ENCODE results near the gene GRM1. TPM values are rescaled to one million over a fixed set of nuclear protein-coding genes. Genes with fewer than 3 reads are reported as not detected.

GRM1 gene
- total and polyA plus RNA-seq, 2 donors (not counting 1 experiment from before 2014, with no cell fraction given), result not detected

DNA sequence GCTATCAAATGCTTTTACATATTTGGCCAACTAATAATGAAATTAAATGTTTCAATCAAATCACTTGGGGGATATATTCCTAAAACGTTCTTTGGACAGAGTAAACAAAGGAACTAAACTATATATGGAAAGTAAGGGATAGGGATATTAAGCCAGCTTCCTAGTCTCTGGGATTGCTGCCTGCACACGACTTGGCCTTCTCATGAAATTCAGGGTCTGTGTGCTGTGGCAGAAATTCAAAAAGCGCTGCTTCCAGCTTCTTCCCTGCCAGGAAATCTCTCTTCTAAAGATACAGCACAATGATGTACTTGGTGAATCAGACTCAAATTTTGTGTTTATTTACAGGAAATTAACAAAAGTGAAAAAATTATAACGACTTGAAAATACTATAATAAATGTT lies 308.5 kb downstream of the GRM1 start:
- no peaks in the 10 kb centered on the region for H3K4me1 ChIP-seq (ENCODE audit: control insufficient read depth in 2 of 2, insufficient read depth in 2 of 2, low read length in 2 of 2)
- no peaks in the 10 kb centered on the region for H3K9me3 ChIP-seq (ENCODE audit: control extremely low read depth in 1 of 3, control insufficient read depth in 2 of 3, insufficient read depth in 1 of 3, low read length in 2 of 3)
- H3K79me2 ChIP-seq (ENCODE audit: control insufficient read depth, insufficient read depth, low read length), result no peaks in the 10 kb centered on the region
- no peak overlapping the region for H3K27ac ChIP-seq (ENCODE audit: low read length in 2 of 2)
- Mint-ChIP-seq H3K27ac (no peak overlapping the region), H3K27me3 (no peaks in the 10 kb centered on the region), H3K9me3 (ENCODE audit: insufficient read depth) (no peaks in the 10 kb centered on the region), H3K4me3 (no peak overlapping the region), H3K4me1 (no peaks in the 10 kb centered on the region)
- H3K36me3 ChIP-seq (replicated peaks in 1 of 2; ENCODE audit: control extremely low read depth in 1 of 2, control insufficient read depth in 1 of 2, extremely low read depth in 1 of 2, insufficient read depth in 2 of 2, low read length in 1 of 2), result no peaks in the 10 kb centered on the region
- no peak overlapping the region for H3K4me2 ChIP-seq (replicated peaks; ENCODE audit: low read depth, low read length, poor library complexity, severe bottlenecking)
- ChIA-PET CTCF (no interaction called here), POLR2A (no interaction called here)
- H3K27me3 ChIP-seq (replicated peaks in 1 of 4; ENCODE audit: control extremely low read depth in 1 of 4, control insufficient read depth in 3 of 4, insufficient read depth in 4 of 4, low read length in 3 of 4), result no peaks in the 10 kb centered on the region
- 80% methylated on average over 1 of the region's 4 CpGs for WGBS (ENCODE audit: insufficient coverage)
- TF ChIP-seq, protein P1, sequence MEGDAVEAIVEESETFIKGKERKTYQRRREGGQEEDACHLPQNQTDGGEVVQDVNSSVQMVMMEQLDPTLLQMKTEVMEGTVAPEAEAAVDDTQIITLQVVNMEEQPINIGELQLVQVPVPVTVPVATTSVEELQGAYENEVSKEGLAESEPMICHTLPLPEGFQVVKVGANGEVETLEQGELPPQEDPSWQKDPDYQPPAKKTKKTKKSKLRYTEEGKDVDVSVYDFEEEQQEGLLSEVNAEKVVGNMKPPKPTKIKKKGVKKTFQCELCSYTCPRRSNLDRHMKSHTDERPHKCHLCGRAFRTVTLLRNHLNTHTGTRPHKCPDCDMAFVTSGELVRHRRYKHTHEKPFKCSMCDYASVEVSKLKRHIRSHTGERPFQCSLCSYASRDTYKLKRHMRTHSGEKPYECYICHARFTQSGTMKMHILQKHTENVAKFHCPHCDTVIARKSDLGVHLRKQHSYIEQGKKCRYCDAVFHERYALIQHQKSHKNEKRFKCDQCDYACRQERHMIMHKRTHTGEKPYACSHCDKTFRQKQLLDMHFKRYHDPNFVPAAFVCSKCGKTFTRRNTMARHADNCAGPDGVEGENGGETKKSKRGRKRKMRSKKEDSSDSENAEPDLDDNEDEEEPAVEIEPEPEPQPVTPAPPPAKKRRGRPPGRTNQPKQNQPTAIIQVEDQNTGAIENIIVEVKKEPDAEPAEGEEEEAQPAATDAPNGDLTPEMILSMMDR (IDR thresholded peaks at IDR 0.05), result no peak
- no peak for TF ChIP-seq EZH2 (IDR thresholded peaks at IDR 0.05; ENCODE audit: borderline replicate concordance, insufficient read depth, low read depth, low read length, poor library complexity, severe bottlenecking)
- no peak overlapping the region for H2AFZ ChIP-seq (ENCODE audit: insufficient read depth, low read depth, low read length, poor library complexity, severe bottlenecking)
- no peak for ATAC-seq (ENCODE audit: low read depth)
- no peak for DNase-seq
- no peak overlapping the region for H3K4me3 ChIP-seq (ENCODE audit: control extremely low read depth in 1 of 5, extremely low read depth in 1 of 5, insufficient read depth in 1 of 5, low read depth in 2 of 5, low read length in 4 of 5)
- no peak overlapping the region for H3K9ac ChIP-seq (ENCODE audit: low read length)
- no peaks in the 10 kb centered on the region for H4K20me1 ChIP-seq (ENCODE audit: control insufficient read depth, insufficient read depth, low read length, poor library complexity, severe bottlenecking)
- intact Hi-C loops (cut with micrococcal nuclease), result no loop called here

DNA sequence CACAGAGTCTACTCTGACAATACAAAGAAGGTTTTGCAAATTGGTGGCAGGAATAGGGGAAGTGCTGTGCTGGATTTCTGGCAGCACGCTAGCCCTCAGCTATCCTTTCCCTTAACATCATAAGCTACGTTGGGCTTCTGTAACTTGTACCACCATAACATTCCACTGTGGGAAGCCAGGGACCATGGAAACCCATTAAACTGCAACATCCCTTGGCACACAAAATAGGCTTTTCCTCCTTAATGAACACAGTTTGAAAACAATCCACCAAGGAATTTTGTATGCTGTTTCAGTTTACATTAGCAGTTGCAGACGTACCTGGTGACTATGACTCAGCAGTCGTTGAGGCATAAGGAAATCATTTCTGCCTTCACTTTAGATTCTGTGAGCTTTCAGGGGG lies 310.9 kb downstream of the GRM1 start:
- Histone ChIP-seq H3K4me3 (ENCODE audit: control extremely low read depth in 1 of 5, extremely low read depth in 1 of 5, insufficient read depth in 1 of 5, low read depth in 2 of 5, low read length in 4 of 5) (no peak overlapping the region), H2AFZ (ENCODE audit: insufficient read depth, low read depth, low read length, poor library complexity, severe bottlenecking) (no peak overlapping the region), H3K27ac (ENCODE audit: low read length in 2 of 2) (no peak overlapping the region), H3K4me2 (replicated peaks; ENCODE audit: low read depth, low read length, poor library complexity, severe bottlenecking) (no peak overlapping the region), H3K27me3 (replicated peaks in 1 of 4; ENCODE audit: control extremely low read depth in 1 of 4, control insufficient read depth in 3 of 4, insufficient read depth in 4 of 4, low read length in 3 of 4) (no peaks in the 10 kb centered on the region), H3K36me3 (replicated peaks in 1 of 2; ENCODE audit: control extremely low read depth in 1 of 2, control insufficient read depth in 1 of 2, extremely low read depth in 1 of 2, insufficient read depth in 2 of 2, low read length in 1 of 2) (no peaks in the 10 kb centered on the region), H3K9me3 (ENCODE audit: control extremely low read depth in 1 of 3, control insufficient read depth in 2 of 3, insufficient read depth in 1 of 3, low read length in 2 of 3) (no peaks in the 10 kb centered on the region), H4K20me1 (ENCODE audit: control insufficient read depth, insufficient read depth, low read length, poor library complexity, severe bottlenecking) (no peaks in the 10 kb centered on the region), H3K9ac (ENCODE audit: low read length) (no peak overlapping the region), H3K4me1 (ENCODE audit: control insufficient read depth in 2 of 2, insufficient read depth in 2 of 2, low read length in 2 of 2) (no peaks in the 10 kb centered on the region), H3K79me2 (ENCODE audit: control insufficient read depth, insufficient read depth, low read length) (no peaks in the 10 kb centered on the region)
- Mint-ChIP-seq H3K9me3 (ENCODE audit: insufficient read depth) (no peaks in the 10 kb centered on the region), H3K27me3 (no peaks in the 10 kb centered on the region), H3K27ac (no peak overlapping the region), H3K4me3 (no peak overlapping the region), H3K4me1 (no peaks in the 10 kb centered on the region)
- POLR2A ChIA-PET, result no interaction called here
- 29% methylated on average over 2 of the region's 4 CpGs for WGBS (ENCODE audit: insufficient coverage)
- intact Hi-C loops (cut with micrococcal nuclease), result no loop called here
- no peak for TF ChIP-seq EZH2 (IDR thresholded peaks at IDR 0.05; ENCODE audit: borderline replicate concordance, insufficient read depth, low read depth, low read length, poor library complexity, severe bottlenecking)
- TF ChIP-seq, protein P1 (IDR thresholded peaks at IDR 0.05), result no peak
- DNase-seq (no peak), ATAC-seq (ENCODE audit: low read depth) (no peak)
- CTCF ChIA-PET, result no interaction called here

Measured in B cell (primary cell).